ENCODE results near the gene POLR3H. TPM values are rescaled to one million over a fixed set of nuclear protein-coding genes. Genes with fewer than 3 reads are reported as not detected.

POLR3H gene
- total RNA-seq, 1 donor from 2014 or later, result 54.0 TPM

- Mint-ChIP-seq H3K27ac (ENCODE audit: unreplicated experiment) (no peak overlapping the region), H3K36me3 (ENCODE audit: low read depth) (no peaks in the 10 kb centered on the region), H3K9me3 (no peaks in the 10 kb centered on the region), H3K4me3 (no peak overlapping the region), H3K4me1 (peaks cover 26% of the 10 kb centered on the region), H3K27me3 (ENCODE audit: low read depth) (no peaks in the 10 kb centered on the region)
- TF ChIP-seq CTCF (conservative IDR thresholded peaks at IDR 0.05), result no peak
- DNase-seq (ENCODE audit: low read depth, low spot score), result no peak
Measured at GRCh38 chr22:41584881-41585280, 40.6 kb upstream of the POLR3H start.

DNA sequence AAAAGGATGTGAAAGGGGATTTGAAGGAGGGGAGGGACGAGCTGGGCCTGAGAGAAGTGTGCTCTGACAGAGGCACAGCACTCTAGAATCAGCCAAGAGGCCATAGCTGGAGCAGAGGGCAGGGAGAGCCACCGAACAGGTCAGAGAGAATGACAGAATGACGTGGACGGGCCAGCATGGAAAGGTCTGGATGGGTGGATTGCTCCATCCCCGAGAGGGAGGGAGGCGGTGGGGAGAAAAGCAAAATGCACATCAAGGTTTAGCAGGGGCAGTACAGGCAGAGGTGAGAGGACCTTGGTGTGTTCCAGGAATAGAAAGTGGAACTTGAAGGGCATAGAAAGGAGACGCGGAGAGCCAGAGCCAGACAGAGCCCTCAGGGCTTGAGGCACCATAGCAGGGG is 38.4 kb upstream of the POLR3H start:
- no peaks in the 10 kb centered on the region for H3K9me3 Mint-ChIP-seq
- peak overlapping the region; percentile 45 for H3K4me3 Mint-ChIP-seq
- peak overlapping the region; percentile 83 for H3K27ac Mint-ChIP-seq (ENCODE audit: unreplicated experiment)
- H3K36me3 Mint-ChIP-seq (ENCODE audit: low read depth), result no peaks in the 10 kb centered on the region
- DNase-seq (ENCODE audit: low read depth, low spot score), result no peak
- no peak for TF ChIP-seq CTCF (conservative IDR thresholded peaks at IDR 0.05)
- H3K27me3 Mint-ChIP-seq (ENCODE audit: low read depth), result no peaks in the 10 kb centered on the region
- peaks cover 8% of the 10 kb centered on the region for H3K4me1 Mint-ChIP-seq

- Mint-ChIP-seq H3K27ac (ENCODE audit: unreplicated experiment) (no peak overlapping the region), H3K27me3 (ENCODE audit: low read depth) (no peaks in the 10 kb centered on the region), H3K9me3 (no peaks in the 10 kb centered on the region), H3K36me3 (ENCODE audit: low read depth) (peaks cover 3% of the 10 kb centered on the region), H3K4me3 (no peak overlapping the region), H3K4me1 (peaks cover 10% of the 10 kb centered on the region)
- no peak for DNase-seq (ENCODE audit: low read depth, low spot score)
- TF ChIP-seq CTCF (conservative IDR thresholded peaks at IDR 0.05), result no peak
Measured at GRCh38 chr22:41579997-41580355, 35.7 kb upstream of the POLR3H start.

- no peak for TF ChIP-seq CTCF (conservative IDR thresholded peaks at IDR 0.05)
- peak overlapping the region; percentile 50 for H3K27ac Mint-ChIP-seq (ENCODE audit: unreplicated experiment)
- DNase-seq (ENCODE audit: low read depth, low spot score), result no peak
- H3K27me3 Mint-ChIP-seq (ENCODE audit: low read depth), result no peaks in the 10 kb centered on the region
- H3K4me3 Mint-ChIP-seq, result no peak overlapping the region
- no peaks in the 10 kb centered on the region for H3K9me3 Mint-ChIP-seq
- peaks cover 3% of the 10 kb centered on the region for H3K36me3 Mint-ChIP-seq (ENCODE audit: low read depth)
- H3K4me1 Mint-ChIP-seq, result peaks cover 10% of the 10 kb centered on the region
Measured at GRCh38 chr22:41579297-41579996, 35.2 kb upstream of the POLR3H start.

DNA sequence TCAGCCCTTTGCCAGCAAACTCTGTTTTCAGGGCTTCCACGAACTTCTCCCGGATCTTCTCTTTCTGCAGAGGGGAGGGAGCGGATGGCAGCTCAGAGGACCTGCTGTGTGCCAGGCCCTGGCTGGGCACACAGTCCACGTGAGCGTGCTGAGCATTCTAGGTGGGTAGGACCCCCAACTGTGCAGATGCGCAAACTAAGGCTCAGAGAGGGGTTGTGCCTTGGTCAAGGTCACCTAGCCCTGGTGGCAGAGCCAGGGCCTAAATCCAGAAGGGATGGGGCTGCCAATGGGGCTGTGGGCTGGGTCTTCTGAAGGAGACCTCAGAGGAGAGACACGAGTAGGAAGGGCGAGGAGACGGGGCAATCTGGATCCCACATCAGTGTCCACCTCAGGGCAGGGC is 34.5 kb upstream of the POLR3H start:
- Mint-ChIP-seq H3K27me3 (ENCODE audit: low read depth) (no peaks in the 10 kb centered on the region), H3K4me3 (no peak overlapping the region), H3K27ac (ENCODE audit: unreplicated experiment) (no peak overlapping the region), H3K4me1 (peaks cover 10% of the 10 kb centered on the region), H3K9me3 (no peaks in the 10 kb centered on the region), H3K36me3 (ENCODE audit: low read depth) (peaks cover 3% of the 10 kb centered on the region)
- DNase-seq (ENCODE audit: low read depth, low spot score), result no peak
- TF ChIP-seq CTCF (conservative IDR thresholded peaks at IDR 0.05), result no peak

Measured in neural crest cell (in vitro differentiated cells).